ENCODE results near the gene EDIL3. TPM values are rescaled to one million over a fixed set of nuclear protein-coding genes. Genes with fewer than 3 reads are reported as not detected.
A peak's percentile ranks its signal among the peaks of the same experiment; 100 is the strongest.

The EDIL3 gene
- total RNA-seq, 1 donor from 2014 or later, result 1.1 TPM

DNA sequence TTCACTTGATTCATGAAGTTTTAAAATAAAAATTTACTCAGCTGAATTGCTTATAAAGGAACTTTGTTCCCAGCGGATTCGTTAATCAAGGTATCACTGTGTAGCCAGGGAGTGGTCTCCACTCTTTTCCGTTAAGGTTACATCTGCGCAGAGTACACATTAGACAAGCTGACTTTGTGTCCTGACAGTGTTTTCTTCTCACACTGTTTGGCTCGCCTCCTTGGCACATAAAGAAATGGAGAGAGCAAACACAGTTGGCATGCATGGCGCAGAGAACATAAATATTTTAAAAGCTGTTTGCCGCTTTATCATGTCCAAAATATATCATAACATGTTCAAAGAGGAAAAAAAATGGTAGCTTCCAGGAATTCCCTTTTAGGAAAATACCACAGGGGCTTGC is 153.2 kb downstream of the EDIL3 start:
- no peak for FAIRE-seq
- H3K4me3 ChIP-seq (ENCODE audit: low read depth, low read length), result no peak overlapping the region
- H3K27me3 ChIP-seq (ENCODE audit: control insufficient read depth, insufficient read depth, low read length), result no peaks in the 10 kb centered on the region
- DNase-seq (ENCODE audit: low read depth), result no peak
- no peaks in the 10 kb centered on the region for H3K36me3 ChIP-seq (ENCODE audit: control insufficient read depth, insufficient read depth, low read length)
- TF ChIP-seq, protein P1, sequence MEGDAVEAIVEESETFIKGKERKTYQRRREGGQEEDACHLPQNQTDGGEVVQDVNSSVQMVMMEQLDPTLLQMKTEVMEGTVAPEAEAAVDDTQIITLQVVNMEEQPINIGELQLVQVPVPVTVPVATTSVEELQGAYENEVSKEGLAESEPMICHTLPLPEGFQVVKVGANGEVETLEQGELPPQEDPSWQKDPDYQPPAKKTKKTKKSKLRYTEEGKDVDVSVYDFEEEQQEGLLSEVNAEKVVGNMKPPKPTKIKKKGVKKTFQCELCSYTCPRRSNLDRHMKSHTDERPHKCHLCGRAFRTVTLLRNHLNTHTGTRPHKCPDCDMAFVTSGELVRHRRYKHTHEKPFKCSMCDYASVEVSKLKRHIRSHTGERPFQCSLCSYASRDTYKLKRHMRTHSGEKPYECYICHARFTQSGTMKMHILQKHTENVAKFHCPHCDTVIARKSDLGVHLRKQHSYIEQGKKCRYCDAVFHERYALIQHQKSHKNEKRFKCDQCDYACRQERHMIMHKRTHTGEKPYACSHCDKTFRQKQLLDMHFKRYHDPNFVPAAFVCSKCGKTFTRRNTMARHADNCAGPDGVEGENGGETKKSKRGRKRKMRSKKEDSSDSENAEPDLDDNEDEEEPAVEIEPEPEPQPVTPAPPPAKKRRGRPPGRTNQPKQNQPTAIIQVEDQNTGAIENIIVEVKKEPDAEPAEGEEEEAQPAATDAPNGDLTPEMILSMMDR (IDR thresholded peaks at IDR 0.05; ENCODE audit: insufficient read depth, low read length, severe bottlenecking), result no peak

DNA sequence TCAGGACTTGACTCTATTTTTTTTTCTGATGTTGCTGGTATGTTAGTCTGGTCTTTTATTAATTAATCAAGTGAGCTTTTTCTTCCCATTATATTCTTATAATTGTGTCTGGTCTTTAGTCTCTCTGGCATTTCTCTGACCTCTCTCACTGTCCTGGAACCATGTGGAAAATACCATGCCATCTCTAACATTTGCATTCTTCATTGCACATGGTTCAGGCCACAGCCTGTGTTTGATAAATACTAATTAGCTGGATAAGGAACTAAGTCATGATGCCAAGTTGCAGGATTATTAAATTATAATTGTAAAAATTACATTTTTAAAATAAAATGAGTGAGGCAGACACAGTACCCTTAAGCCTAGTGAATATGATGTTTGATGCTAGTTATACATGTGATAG is 155.6 kb downstream of the EDIL3 start:
- H3K4me3 ChIP-seq (ENCODE audit: low read depth, low read length), result no peak overlapping the region
- TF ChIP-seq, protein P1 (IDR thresholded peaks at IDR 0.05; ENCODE audit: insufficient read depth, low read length, severe bottlenecking), result no peak
- DNase-seq (ENCODE audit: low read depth) (no peak), FAIRE-seq (no peak)
- H3K36me3 ChIP-seq (ENCODE audit: control insufficient read depth, insufficient read depth, low read length), result no peaks in the 10 kb centered on the region
- H3K27me3 ChIP-seq (ENCODE audit: control insufficient read depth, insufficient read depth, low read length), result no peaks in the 10 kb centered on the region

DNA sequence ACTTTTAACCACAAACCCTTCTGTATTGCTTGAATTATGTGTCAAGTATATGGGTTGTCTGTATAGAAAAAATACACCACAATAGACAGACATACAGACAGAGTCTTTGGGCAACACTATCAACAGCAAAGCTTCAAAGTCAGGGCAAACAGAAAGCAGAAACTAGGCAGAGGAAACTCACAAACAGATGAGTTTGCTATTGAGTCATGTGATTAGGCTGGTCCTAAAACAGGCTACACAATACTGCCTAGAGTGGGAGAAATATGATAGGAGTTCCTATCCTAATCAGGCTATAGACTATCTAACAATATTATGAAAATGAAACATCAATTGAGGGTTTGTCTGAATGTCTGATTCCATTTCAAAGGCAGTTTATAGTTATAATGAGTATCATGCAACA is 156.4 kb downstream of the EDIL3 start:
- no peaks in the 10 kb centered on the region for H3K36me3 ChIP-seq (ENCODE audit: control insufficient read depth, insufficient read depth, low read length)
- DNase-seq (ENCODE audit: low read depth), result no peak
- H3K27me3 ChIP-seq (ENCODE audit: control insufficient read depth, insufficient read depth, low read length), result no peaks in the 10 kb centered on the region
- no peak overlapping the region for H3K4me3 ChIP-seq (ENCODE audit: low read depth, low read length)
- TF ChIP-seq, protein P1 (IDR thresholded peaks at IDR 0.05; ENCODE audit: insufficient read depth, low read length, severe bottlenecking), result no peak
- no peak for FAIRE-seq

DNA sequence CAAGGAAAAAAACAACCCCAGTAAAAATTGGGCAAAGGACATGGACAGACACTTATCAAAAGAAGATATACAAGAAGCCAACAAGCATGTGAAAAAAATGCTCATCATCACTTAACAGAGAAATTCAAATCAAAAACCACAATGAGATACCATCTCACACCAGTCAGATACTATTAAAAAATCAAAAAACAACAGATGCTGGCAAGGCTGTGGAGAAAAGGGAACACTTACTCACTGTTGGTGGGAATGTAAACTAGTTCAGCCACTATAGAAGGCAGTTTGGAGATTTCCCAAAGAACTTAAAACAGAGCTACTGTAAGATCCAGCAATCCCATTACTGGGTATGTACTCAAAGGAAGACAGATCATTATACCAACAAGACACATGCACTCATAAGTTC is 157.4 kb downstream of the EDIL3 start:
- TF ChIP-seq, protein P1 (IDR thresholded peaks at IDR 0.05; ENCODE audit: insufficient read depth, low read length, severe bottlenecking), result no peak
- DNase-seq (ENCODE audit: low read depth), result no peak
- Histone ChIP-seq H3K36me3 (ENCODE audit: control insufficient read depth, insufficient read depth, low read length) (no peaks in the 10 kb centered on the region), H3K27me3 (ENCODE audit: control insufficient read depth, insufficient read depth, low read length) (no peaks in the 10 kb centered on the region), H3K4me3 (ENCODE audit: low read depth, low read length) (no peak overlapping the region)
- FAIRE-seq, result no peak

DNA sequence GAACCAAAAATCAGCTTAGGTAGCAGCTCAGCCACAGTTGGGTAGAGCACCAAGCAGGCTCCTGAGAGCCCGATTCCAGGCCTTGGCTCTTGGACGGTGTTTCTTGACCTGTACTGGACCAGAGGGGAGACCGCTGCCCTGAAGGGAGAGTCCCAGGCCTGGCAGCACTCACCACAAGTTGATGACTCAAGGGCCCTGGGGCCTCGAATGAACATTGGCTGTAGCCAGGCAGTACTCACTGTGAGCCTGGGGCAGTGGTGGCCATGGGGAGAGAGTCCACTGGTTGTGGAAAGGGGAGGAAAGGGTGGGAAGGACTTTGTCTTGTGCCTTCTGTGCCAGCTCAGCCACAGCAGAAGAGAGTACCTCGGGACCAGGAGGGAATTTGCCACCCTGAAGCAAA is 166.1 kb downstream of the EDIL3 start:
- TF ChIP-seq, protein P1 (IDR thresholded peaks at IDR 0.05; ENCODE audit: insufficient read depth, low read length, severe bottlenecking), result no peak
- DNase-seq (ENCODE audit: low read depth) (no peak), FAIRE-seq (no peak)
- Histone ChIP-seq H3K27me3 (ENCODE audit: control insufficient read depth, insufficient read depth, low read length) (no peaks in the 10 kb centered on the region), H3K4me3 (ENCODE audit: low read depth, low read length) (no peak overlapping the region), H3K36me3 (ENCODE audit: control insufficient read depth, insufficient read depth, low read length) (no peaks in the 10 kb centered on the region)

DNA sequence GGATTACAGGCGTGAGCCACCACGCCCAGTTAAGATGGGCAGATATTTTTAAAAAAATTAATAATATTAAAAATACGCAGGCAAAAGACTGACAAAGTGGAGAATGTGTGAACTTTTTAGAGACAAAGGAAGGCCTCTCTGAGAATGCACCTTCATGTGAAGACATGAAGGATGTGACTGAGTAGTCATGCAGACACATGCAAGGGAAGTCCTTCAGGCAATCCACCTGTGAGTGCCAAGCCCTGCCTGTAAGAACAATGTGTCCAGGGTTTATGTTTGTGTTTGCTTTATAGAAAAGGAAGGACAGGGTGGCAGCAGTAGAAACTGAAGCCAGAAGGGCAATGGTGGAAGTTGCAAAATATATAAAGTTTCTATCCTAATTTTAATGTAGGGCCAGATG is 169.2 kb downstream of the EDIL3 start:
- peak; percentile 40 for FAIRE-seq
- Histone ChIP-seq H3K27me3 (ENCODE audit: control insufficient read depth, insufficient read depth, low read length) (no peaks in the 10 kb centered on the region), H3K4me3 (ENCODE audit: low read depth, low read length) (no peak overlapping the region), H3K36me3 (ENCODE audit: control insufficient read depth, insufficient read depth, low read length) (no peaks in the 10 kb centered on the region)
- DNase-seq (ENCODE audit: low read depth), result peak; percentile 84
- TF ChIP-seq, protein P1 (IDR thresholded peaks at IDR 0.05; ENCODE audit: insufficient read depth, low read length, severe bottlenecking), result no peak
